Subcutaneous abdominal adipose tissue (tissue), 5 donors: Measurements from ENCODE around the gene N4BP2.

Experiments used
- H3K27ac ChIP-seq: one replicate; pipeline ENCODE4 v1.7.0; 2013; ENCODE audit warnings: low read depth, mild to moderate bottlenecking, inconsistent platforms, low read length, moderate library complexity
- H3K27me3 ChIP-seq, 5 donors: one replicate each; pipeline ENCODE4 v1.7.0; 2013; ENCODE audit warnings: low read length in 5 of 5, inconsistent platforms in 1 of 5; ENCODE audit not compliant: control insufficient read depth in 5 of 5, insufficient read depth in 4 of 5
- H3K36me3 ChIP-seq, 5 donors: one replicate each; pipeline ENCODE4 v1.7.0; 2013; ENCODE audit warnings: low read length in 5 of 5; ENCODE audit not compliant: control insufficient read depth in 5 of 5, insufficient read depth in 5 of 5
- H3K4me1 ChIP-seq, 5 donors: one replicate each; pipeline ENCODE4 v1.7.0; 2013; ENCODE audit warnings: low read length in 5 of 5, mild to moderate bottlenecking in 3 of 5, moderate library complexity in 1 of 5; ENCODE audit not compliant: control insufficient read depth in 5 of 5, insufficient read depth in 5 of 5
- H3K4me3 ChIP-seq, 5 donors: one replicate each; pipeline ENCODE4 v1.7.0; 2013; ENCODE audit warnings: low read length in 5 of 5, low read depth in 1 of 5
- H3K9ac ChIP-seq, 5 donors: one replicate each; pipeline ENCODE4 v1.7.0; 2013; ENCODE audit warnings: low read length in 5 of 5, mild to moderate bottlenecking in 4 of 5, moderate library complexity in 3 of 5
- H3K9me3 ChIP-seq, 5 donors: one replicate each; pipeline ENCODE4 v1.7.0; 2013; ENCODE audit warnings: low read length in 5 of 5; ENCODE audit not compliant: control insufficient read depth in 5 of 5
- donor health status: healthy.
- donor health status: healthy.
- donor health status: healthy.
- donor health status: healthy.
- donor health status: healthy.

The N4BP2 gene

DNA sequence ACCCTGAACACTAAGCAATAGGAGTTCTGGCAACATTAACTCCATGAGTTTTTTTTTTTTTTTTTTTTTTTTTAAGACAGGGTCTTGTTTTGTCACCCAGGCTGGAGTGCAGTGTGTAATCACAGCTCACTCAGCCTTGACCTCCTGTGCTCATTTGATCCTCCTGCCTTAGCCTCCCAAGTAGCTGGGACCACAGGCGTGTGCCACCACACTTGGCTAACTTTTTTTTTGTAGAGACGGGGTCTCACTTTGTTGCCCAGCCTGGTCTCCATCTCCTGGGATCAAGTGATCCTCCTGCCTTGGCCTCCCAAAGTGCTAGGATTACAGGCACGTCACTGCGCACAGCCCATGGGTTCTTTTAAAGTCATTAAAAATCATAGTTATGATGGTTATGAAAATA is 145.2 kb downstream of the N4BP2 start:
- H3K27ac ChIP-seq = no peak overlapping the region
- no peak overlapping the region for H3K9ac ChIP-seq
- peaks cover 0 to 10% (median 4%) of the 10 kb centered on the region in 5 donors for H3K27me3 ChIP-seq
- no peak overlapping the region for H3K4me3 ChIP-seq
- no peaks in the 10 kb centered on the region for H3K36me3 ChIP-seq
- peaks cover 0 to 3% (median 0%) of the 10 kb centered on the region in 5 donors for H3K4me1 ChIP-seq
- no peaks in the 10 kb centered on the region for H3K9me3 ChIP-seq

DNA sequence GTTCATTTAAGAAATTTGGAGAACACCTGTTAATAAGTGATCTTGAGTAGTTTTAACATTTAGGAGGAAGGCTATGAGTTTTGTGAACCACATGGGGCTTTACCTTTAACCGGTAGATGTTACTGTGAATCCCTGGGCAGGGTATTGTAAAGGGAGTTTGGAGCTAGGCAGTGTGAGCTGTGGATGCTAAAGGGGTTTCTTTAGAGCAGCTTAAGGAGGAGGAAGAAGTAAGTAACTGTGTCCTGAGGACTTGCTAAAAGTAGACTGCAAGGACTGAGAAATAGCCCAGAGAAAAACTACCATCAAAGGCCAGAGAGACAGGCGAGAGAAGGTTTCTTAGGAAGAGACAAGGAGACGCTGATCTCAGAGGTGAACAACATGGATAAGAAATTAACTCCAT is 145.8 kb downstream of the N4BP2 start:
- H3K27ac ChIP-seq = no peak overlapping the region
- H3K27me3 ChIP-seq = peaks cover 0 to 10% (median 4%) of the 10 kb centered on the region in 5 donors
- no peaks in the 10 kb centered on the region for H3K9me3 ChIP-seq
- peaks cover 0 to 3% (median 0%) of the 10 kb centered on the region in 5 donors for H3K4me1 ChIP-seq
- no peaks in the 10 kb centered on the region for H3K36me3 ChIP-seq
- H3K9ac ChIP-seq = no peak overlapping the region
- H3K4me3 ChIP-seq = no peak overlapping the region

DNA sequence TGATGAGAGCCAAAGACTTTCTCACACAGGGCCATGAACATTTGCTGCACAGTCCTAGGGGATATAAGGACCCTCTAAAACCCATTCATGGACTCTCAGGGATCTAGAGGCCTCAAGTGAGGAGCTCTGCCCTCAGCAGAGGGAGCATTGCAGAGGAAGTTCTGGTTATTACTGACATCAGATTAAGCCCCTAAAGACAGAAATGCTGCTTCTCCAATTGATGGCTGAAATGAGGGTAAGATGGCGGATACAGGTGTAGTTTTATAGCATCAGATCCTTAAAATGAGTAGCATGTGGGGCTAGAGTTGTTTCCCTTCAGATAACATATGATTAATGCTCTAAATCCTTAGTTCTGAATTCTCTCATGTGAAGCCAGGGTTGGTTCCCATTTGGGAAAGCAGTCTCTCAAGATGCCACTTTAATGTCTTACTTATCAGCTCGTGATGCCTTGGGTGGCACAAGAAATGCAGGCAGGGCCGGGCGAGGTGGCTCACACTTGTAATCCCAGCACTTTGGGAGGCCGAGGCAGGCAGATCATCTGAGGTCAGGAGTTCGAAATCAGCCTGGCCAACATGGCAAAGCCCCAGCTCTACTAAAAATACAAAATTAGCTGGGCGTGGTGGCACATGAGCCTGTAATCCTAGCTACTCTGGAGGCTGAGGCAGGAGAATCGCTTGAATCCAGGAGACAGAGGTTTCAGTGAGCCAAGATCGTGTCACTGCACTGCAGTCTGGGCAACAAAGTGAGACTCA is 148.0 kb downstream of the N4BP2 start:
- Histone ChIP-seq H3K9ac (no peak overlapping the region), H3K27me3 (peaks cover 0 to 6% (median 3%) of the 10 kb centered on the region in 5 donors), H3K4me3 (no peak overlapping the region), H3K4me1 (peaks cover 0 to 3% (median 0%) of the 10 kb centered on the region in 5 donors), H3K27ac (no peak overlapping the region), H3K36me3 (no peaks in the 10 kb centered on the region), H3K9me3 (no peaks in the 10 kb centered on the region)

DNA sequence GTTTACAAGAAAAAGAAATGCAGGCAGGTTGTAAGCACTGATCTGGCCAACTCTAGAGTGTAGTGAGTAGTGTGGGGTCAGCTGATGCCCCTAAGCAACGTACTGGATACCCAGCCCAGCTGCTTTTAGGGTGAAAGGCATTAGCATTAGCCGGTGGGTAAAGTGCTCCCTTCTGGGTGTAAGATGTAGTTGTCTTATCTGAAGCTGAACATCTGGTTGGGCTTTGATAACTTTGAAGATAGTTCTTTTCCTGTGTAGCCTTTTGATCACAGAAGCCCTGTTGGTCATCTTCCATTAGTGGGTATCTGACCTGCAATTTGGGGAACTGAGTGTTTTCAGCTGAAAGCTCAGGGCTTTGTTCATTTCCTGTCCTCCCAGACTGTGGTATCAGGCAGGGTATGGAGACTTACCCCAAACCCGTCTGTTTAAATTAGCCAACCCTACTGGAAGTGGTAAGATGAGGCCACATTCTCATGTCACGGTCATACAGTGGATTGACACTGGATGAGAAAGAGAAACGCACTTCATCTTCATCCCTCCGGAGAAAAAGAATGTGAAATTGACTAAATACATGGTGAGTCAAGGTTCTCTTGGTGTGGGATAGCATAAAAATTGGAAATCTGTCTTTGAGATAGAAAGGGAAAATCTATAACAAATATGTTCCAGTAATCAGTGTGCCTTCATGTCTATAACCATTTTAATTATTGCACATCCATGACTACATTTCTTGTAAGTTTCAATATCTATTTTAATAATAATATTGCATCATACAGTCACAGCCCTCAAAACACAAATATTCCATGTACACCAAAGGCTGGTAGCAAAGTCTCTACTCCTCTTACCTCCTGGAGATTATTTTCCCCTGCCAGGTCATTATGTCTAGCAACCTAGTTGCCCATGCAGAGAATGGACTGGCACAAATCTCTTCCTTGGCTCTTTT is 148.9 kb downstream of the N4BP2 start:
- Histone ChIP-seq H3K27ac (no peak overlapping the region), H3K4me1 (peaks cover 0 to 3% (median 0%) of the 10 kb centered on the region in 5 donors), H3K9ac (no peak overlapping the region), H3K36me3 (no peaks in the 10 kb centered on the region), H3K4me3 (no peak overlapping the region), H3K27me3 (peaks cover 0 to 4% (median 0%) of the 10 kb centered on the region in 5 donors), H3K9me3 (no peaks in the 10 kb centered on the region)

DNA sequence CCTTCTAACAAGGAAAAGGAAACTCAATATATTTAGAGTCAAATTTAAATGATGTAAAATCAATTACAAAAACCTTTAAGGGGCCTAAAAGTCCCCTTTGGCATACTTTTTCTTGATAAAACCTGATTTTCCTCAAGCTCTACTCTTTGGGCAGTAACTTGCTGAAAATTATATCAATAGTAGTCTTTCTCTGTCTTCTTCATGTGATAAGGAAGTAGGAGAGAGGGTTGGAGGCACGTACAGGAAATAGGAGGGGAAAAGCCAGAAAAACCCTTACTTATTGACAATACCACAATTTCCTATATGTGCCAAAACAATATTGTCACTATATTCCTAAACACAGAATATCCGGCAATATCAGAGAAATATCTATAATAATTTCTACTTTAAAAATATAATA is 149.8 kb downstream of the N4BP2 start:
- H3K36me3 ChIP-seq = no peaks in the 10 kb centered on the region
- no peak overlapping the region for H3K9ac ChIP-seq
- no peaks in the 10 kb centered on the region for H3K9me3 ChIP-seq
- peaks cover 0 to 4% (median 0%) of the 10 kb centered on the region in 5 donors for H3K27me3 ChIP-seq
- H3K27ac ChIP-seq = no peak overlapping the region
- H3K4me1 ChIP-seq = peaks cover 0 to 3% (median 0%) of the 10 kb centered on the region in 5 donors
- no peak overlapping the region for H3K4me3 ChIP-seq
